T-helper 2 cell treated with Interferon-gamma antibody and Interleukin-4, amounts not matched to agents 5 μg/mL and 100 μg/mL, for 36 hours (primary cell): ENCODE data around the gene TMC5.

Source experiments
- DNase-seq: peaks from one replicate; pipeline ENCODE4 v3.0.0; 2021; ENCODE audit warnings: low spot score
- H3K27ac Mint-ChIP-seq: one replicate; pipeline ENCODE4 v1.8.0; 2021; ENCODE audit warnings: mild to moderate bottlenecking, mixed read lengths
- H3K27me3 Mint-ChIP-seq: one replicate; pipeline ENCODE4 v1.8.0; 2021; ENCODE audit warnings: low read depth, mixed read lengths
- H3K36me3 Mint-ChIP-seq: one replicate; pipeline ENCODE4 v1.8.0; 2021; ENCODE audit warnings: low read depth, mixed read lengths
- H3K4me1 Mint-ChIP-seq: one replicate; pipeline ENCODE4 v1.8.0; 2021; ENCODE audit warnings: low read depth, mixed read lengths
- H3K4me3 Mint-ChIP-seq: one replicate; pipeline ENCODE4 v1.8.0; 2022; ENCODE audit warnings: mild to moderate bottlenecking, moderate library complexity, mixed read lengths
- H3K9me3 Mint-ChIP-seq: one replicate; pipeline ENCODE4 v1.8.0; 2021; ENCODE audit warnings: mixed read lengths

TMC5 gene

DNA sequence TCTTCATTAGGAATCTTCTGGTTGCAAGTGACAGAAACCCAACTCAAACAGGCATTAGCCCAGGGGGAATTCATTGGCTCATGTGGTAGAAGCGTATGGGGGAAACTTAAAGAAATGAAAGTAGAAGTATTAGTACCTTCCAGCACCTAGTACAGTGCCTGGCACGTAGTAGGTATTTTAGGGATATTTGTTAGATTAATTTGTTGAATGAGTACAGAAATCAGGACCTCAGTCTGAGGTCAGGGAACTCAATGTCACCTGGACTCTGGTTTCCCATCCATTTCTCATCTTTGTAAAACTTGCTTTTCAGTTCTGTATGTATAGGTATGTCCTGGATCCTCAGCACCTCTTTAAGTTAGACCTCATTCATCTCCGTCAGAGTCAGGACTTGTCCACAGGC lies 32.5 kb downstream of the TMC5 start:
- no peak for DNase-seq
- Mint-ChIP-seq H3K36me3 (no peaks in the 10 kb centered on the region), H3K4me1 (no peaks in the 10 kb centered on the region), H3K4me3 (no peak overlapping the region), H3K27me3 (no peaks in the 10 kb centered on the region), H3K9me3 (no peaks in the 10 kb centered on the region), H3K27ac (no peak overlapping the region)

DNA sequence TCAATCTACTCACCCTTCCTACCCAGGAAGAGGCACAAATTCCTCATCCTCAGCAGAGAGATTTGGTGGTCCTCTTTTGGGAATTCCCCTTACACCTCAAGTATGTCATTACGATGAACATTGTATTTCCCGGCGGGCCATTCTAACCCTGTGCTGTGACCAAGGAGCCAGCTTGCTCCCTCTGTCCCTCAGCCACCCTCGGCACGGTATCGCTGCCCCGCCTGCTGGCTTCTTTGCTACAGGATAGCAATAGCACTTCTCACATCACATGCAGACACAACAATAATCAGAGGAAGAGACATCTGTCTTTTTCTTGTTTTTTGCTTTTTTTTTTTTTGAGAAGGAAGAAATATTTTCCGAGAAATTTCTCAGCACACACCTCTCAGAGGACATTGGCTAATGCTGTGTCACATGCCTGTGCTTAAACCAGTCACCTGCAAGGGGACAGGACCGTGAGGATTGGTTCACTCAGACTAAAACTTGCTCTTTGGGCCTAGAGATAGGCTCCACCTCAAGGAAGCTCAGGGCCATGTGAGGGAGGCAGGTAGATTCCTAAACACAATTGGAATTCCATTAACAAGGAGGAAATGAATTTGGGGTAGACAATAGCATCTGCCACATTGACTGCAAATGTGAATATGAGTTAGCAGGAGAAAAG lies 41.2 kb downstream of the TMC5 start:
- Mint-ChIP-seq H3K27ac (no peak overlapping the region), H3K9me3 (no peaks in the 10 kb centered on the region), H3K4me1 (no peaks in the 10 kb centered on the region), H3K27me3 (peaks cover 9% of the 10 kb centered on the region), H3K36me3 (no peaks in the 10 kb centered on the region), H3K4me3 (no peak overlapping the region)
- no peak for DNase-seq

DNA sequence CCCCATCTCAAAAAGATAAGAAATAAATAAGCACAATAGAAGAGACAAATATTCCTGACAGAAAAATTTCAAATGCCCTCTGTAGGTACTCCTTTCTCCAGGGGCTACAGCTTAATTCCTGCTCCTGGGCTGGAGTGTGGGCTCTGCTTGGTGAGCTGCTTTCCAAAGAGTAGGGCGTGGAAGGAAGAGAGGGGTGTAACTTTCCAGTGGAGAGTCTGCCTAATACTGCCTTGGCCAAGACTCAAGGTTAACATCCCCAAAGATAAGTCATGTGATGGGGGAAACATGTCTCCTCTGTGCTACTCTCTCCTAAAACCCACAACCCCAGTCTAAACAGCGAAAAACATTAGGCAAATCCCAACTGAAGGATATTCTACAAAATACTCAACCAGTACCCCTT lies 42.7 kb downstream of the TMC5 start:
- Mint-ChIP-seq H3K9me3 (no peaks in the 10 kb centered on the region), H3K4me1 (no peaks in the 10 kb centered on the region), H3K27me3 (peaks cover 9% of the 10 kb centered on the region), H3K27ac (no peak overlapping the region), H3K4me3 (no peak overlapping the region), H3K36me3 (no peaks in the 10 kb centered on the region)
- DNase-seq, result no peak

DNA sequence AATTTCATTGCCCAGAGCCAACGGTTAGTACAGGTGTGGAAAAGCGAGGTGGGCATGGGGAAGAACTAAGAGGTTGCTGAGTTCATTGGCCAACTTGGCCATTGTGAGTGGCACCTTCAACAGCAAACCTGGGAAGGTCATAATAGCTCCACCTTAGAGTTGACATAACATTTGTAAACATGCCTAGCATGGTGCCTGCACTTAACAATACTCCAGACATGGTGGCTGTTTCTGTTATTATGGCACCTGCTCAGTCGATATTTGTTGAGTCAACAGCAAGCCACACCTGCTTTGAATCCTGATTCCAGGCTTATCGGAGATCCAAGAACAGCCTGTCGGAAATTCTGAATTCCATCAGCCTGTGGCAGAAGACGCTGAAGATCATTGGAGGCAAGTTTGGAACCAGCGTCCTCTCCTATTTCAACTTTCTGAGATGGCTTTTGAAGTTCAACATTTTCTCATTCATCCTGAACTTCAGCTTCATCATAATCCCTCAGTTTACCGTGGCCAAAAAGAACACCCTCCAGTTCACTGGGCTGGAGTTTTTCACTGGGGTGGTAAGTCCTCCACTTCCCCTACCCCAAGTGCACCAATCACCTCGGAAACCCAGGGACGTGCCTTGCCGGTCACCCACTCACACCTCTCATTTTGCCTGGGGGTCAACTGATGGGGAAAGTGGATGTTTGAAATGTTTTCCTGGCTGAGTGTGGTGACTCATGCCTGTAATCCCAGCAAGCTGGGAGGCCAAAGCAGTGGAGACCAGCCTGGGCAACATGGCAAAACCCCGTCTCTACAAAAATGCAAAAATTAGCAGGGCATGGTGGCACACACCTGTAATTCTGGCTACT lies 46.0 kb downstream of the TMC5 start:
- DNase-seq, result no peak
- peaks cover 7% of the 10 kb centered on the region for H3K27me3 Mint-ChIP-seq
- no peaks in the 10 kb centered on the region for H3K9me3 Mint-ChIP-seq
- no peak overlapping the region for H3K27ac Mint-ChIP-seq
- H3K4me3 Mint-ChIP-seq, result no peak overlapping the region
- H3K4me1 Mint-ChIP-seq, result no peaks in the 10 kb centered on the region
- no peaks in the 10 kb centered on the region for H3K36me3 Mint-ChIP-seq

DNA sequence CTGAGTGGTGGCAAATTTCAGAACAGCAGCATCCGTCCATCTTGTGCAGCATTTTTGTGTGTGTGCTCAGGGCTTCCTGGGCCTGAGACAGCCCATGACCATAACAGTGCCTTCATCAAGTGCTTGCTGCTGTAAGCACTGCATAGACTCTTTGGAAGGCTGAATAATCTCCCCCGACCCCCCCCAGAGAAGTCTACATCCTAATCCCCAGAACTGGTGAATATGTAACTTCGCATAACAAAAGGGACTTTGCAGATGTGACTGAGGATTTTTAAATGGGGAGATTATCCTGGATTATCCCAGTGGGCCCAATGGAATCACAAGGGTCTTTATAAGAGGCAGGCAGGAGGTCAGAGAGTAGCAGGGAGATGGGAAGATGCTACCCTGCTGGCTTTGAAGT lies 50.6 kb downstream of the TMC5 start:
- no peaks in the 10 kb centered on the region for H3K27me3 Mint-ChIP-seq
- no peak for DNase-seq
- H3K9me3 Mint-ChIP-seq, result no peaks in the 10 kb centered on the region
- H3K4me1 Mint-ChIP-seq, result no peaks in the 10 kb centered on the region
- H3K4me3 Mint-ChIP-seq, result no peak overlapping the region
- no peak overlapping the region for H3K27ac Mint-ChIP-seq
- H3K36me3 Mint-ChIP-seq, result no peaks in the 10 kb centered on the region

DNA sequence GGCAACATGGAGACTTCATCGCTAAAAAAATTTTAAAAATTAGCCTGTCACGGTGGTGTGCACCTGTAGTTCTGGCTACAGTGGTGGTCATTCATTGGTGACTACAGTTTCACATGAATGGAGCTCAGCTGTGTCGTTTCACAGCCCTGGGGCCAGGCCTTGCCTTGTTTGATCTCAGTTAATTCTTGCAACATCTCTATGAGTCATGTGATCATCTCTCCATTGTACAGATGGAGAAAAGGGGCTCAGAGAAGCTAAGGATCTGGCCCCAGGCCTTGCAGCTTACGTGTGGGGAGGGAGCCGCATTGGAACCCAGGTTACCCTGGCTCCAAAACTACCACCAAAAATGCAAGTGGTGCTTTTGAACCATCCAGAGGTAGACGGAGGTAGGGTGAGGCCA lies 54.8 kb downstream of the TMC5 start:
- Mint-ChIP-seq H3K4me1 (no peaks in the 10 kb centered on the region), H3K36me3 (no peaks in the 10 kb centered on the region), H3K27me3 (no peaks in the 10 kb centered on the region), H3K4me3 (no peak overlapping the region), H3K9me3 (no peaks in the 10 kb centered on the region), H3K27ac (no peak overlapping the region)
- DNase-seq, result no peak

DNA sequence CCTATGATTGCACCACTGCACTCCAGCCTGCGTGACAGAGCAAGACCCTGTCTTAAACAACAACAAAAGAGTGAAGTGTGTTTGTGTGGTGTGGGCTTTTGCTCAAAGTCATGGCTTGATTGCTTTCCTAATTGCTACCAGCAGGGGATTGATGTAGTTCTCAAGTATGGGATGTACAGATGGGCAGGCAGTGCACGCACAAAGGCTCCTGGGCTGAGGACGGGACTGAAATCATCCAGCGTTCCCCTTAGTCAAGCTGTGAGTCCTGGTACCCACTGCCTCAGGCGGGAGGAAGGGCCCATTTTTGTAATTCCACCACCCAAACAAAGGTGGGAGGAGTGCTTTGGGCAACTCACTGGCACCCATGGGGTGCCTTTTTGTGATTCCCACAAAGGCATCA lies 56.9 kb downstream of the TMC5 start:
- H3K9me3 Mint-ChIP-seq, result no peaks in the 10 kb centered on the region
- no peaks in the 10 kb centered on the region for H3K4me1 Mint-ChIP-seq
- no peak for DNase-seq
- no peak overlapping the region for H3K4me3 Mint-ChIP-seq
- no peaks in the 10 kb centered on the region for H3K36me3 Mint-ChIP-seq
- no peak overlapping the region for H3K27ac Mint-ChIP-seq
- H3K27me3 Mint-ChIP-seq, result peaks cover 5% of the 10 kb centered on the region

DNA sequence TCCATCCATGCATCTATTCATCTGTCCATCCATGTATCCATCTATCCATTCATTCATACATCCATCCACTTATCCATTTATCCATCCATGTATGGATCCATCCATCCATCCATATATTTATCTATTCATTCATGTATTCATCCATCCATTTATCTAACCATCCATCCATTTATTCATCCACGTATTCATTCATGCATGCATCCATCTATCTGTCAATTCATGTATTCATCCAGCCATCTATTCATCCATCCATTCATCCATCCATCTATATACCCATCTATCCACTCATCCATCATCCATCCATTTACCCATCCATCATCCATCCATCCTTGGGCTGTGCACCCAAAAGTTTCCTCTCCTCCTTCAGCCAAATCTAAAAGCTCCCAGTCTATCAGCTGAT lies 60.8 kb downstream of the TMC5 start:
- Mint-ChIP-seq H3K36me3 (no peaks in the 10 kb centered on the region), H3K9me3 (no peaks in the 10 kb centered on the region), H3K27me3 (peaks cover 5% of the 10 kb centered on the region), H3K4me1 (no peaks in the 10 kb centered on the region), H3K27ac (no peak overlapping the region), H3K4me3 (no peak overlapping the region)
- DNase-seq, result no peak

DNA sequence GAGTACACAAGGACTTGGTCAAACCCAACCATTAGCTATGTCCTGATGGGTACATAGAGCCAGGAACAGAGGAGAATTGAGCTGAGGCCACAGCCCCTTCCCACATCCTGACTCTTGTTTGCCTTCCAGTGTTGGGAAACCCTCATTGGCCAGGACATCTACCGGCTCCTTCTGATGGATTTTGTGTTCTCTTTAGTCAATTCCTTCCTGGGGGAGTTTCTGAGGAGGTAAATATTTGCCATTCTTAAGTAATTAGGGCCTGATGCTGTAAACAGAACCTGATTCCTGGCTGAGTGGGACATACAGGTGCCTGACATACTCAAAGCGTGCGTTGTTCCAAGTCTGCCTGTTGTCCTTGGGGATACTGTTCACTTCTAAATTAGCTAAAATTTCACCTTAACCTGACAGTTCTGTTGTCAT lies 61.6 kb downstream of the TMC5 start:
- DNase-seq, result no peak
- Mint-ChIP-seq H3K9me3 (no peaks in the 10 kb centered on the region), H3K4me3 (no peak overlapping the region), H3K36me3 (no peaks in the 10 kb centered on the region), H3K27me3 (peaks cover 5% of the 10 kb centered on the region), H3K27ac (no peak overlapping the region), H3K4me1 (no peaks in the 10 kb centered on the region)

DNA sequence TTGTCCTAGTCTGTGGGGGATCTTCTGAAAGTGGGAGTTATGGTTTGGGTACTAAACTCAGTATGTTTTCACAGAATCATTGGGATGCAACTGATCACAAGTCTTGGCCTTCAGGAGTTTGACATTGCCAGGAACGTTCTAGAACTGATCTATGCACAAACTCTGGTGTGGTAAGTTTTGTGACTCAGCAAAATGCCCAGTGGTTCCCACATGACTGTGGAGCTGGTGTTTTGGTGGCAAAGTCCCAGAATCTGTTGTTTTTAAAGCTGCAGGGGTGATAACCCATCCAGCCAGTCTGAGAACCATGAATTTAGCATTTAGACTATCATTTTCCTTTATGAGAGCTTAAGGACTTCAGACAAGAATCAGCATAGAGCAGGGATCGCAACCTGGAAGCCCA lies 63.6 kb downstream of the TMC5 start:
- no peaks in the 10 kb centered on the region for H3K36me3 Mint-ChIP-seq
- no peak overlapping the region for H3K27ac Mint-ChIP-seq
- no peaks in the 10 kb centered on the region for H3K4me1 Mint-ChIP-seq
- peaks cover 5% of the 10 kb centered on the region for H3K27me3 Mint-ChIP-seq
- H3K4me3 Mint-ChIP-seq, result no peak overlapping the region
- no peak for DNase-seq
- no peaks in the 10 kb centered on the region for H3K9me3 Mint-ChIP-seq

DNA sequence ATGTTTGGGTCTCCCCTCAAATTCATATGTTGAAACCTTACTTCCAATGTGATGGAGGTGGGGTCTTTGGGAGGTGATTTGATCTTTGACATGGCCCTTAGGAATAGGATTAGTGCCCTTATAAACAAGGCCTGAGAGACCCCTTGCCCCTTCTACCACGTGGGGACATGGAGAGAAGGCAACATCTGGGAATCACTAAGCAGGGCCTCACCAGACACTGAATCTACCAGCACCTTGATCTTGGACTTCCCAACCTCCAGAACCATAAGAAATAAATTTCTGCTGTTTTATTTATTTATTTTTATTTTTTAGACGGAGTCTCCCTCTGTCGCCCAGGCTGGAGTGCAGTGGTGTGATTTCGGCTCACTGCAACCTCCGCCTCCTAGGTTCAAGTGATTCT lies 64.1 kb downstream of the TMC5 start:
- Mint-ChIP-seq H3K36me3 (no peaks in the 10 kb centered on the region), H3K4me1 (no peaks in the 10 kb centered on the region), H3K9me3 (no peaks in the 10 kb centered on the region), H3K27me3 (peaks cover 5% of the 10 kb centered on the region), H3K27ac (no peak overlapping the region), H3K4me3 (no peak overlapping the region)
- DNase-seq, result no peak

DNA sequence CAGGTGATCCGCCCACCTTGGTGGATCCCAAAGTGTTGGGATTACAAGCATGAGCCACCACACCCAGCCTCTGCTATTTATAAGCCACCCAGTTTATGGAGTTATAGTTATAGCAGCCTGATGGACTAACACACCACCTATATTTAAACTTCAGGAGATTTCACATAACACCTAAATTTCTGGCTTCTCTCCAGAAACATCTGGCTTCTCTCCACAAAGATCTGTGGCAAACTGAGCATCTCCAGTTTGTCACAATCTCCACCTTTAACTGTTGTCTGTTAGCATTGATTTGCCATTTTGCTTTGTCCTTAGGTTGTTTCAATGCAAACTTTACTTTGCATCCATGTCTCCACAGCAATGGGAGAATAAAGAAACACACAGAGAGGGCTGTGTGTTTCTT lies 64.6 kb downstream of the TMC5 start:
- no peak for DNase-seq
- no peaks in the 10 kb centered on the region for H3K36me3 Mint-ChIP-seq
- H3K27me3 Mint-ChIP-seq, result peaks cover 5% of the 10 kb centered on the region
- no peaks in the 10 kb centered on the region for H3K4me1 Mint-ChIP-seq
- no peak overlapping the region for H3K27ac Mint-ChIP-seq
- H3K4me3 Mint-ChIP-seq, result no peak overlapping the region
- no peaks in the 10 kb centered on the region for H3K9me3 Mint-ChIP-seq

DNA sequence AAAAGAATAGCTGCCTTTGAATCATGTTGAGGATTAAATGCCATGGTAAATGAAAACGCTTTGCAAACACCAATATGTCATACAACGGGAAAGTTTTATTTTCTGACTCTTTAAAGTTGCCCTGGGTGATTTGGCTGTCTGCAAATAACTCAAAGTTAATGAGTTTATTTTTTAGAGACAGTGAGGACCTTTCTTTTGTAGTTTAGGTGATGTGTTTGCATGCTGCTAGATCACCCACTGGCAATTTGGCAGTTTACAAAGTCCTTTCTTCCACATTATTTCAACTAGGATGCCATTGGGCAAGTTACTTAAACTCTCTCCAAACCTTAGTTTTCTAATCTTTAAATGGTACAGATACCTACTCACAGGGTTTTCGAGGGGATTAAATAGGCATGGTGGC lies 66.4 kb downstream of the TMC5 start:
- H3K36me3 Mint-ChIP-seq, result no peaks in the 10 kb centered on the region
- H3K9me3 Mint-ChIP-seq, result no peaks in the 10 kb centered on the region
- no peaks in the 10 kb centered on the region for H3K4me1 Mint-ChIP-seq
- H3K27me3 Mint-ChIP-seq, result no peaks in the 10 kb centered on the region
- no peak overlapping the region for H3K4me3 Mint-ChIP-seq
- H3K27ac Mint-ChIP-seq, result no peak overlapping the region
- DNase-seq, result no peak

DNA sequence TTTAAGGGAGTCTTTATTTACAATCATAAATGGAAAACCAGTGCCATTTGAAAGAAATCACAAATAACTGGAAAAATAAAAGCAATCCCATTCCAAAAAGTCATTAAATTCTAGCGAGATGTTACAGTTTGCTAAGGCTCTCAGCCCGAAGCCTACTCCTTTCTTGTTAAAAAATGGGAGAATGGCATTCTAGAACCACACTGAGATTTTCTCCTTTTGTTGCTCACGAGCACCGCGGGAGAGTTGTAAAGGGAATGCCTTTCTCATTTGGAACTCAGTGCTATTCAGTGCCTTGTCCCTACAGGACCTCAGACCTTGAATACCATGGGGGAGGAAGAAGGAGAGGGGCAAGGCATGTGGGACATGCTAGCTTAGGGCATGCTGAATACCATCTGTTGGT lies 67.9 kb downstream of the TMC5 start:
- no peak overlapping the region for H3K27ac Mint-ChIP-seq
- no peaks in the 10 kb centered on the region for H3K27me3 Mint-ChIP-seq

DNA sequence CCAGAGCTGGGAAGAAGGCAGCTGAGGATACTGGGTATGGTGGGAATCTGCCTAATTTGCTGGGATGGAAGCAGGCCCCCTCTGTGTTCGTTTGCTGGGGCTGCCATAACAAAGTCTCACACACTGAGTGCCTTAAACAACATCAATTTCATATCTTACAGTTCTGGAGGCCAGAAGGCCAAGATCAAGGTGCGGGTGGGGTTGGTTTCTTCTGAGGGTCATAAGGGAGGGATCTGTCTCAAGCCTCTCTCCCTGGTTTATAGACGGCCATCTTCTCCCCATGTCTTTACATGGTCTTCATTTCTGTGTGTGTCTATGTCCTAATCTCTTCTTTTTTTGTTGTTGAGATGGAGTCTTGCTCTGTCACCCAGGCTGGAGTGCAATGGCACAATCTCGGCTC lies 68.4 kb downstream of the TMC5 start:
- DNase-seq, result no peak
- H3K36me3 Mint-ChIP-seq, result no peaks in the 10 kb centered on the region
- no peaks in the 10 kb centered on the region for H3K4me1 Mint-ChIP-seq
- H3K27ac Mint-ChIP-seq, result no peak overlapping the region
- no peaks in the 10 kb centered on the region for H3K9me3 Mint-ChIP-seq
- H3K4me3 Mint-ChIP-seq, result no peak overlapping the region
- no peaks in the 10 kb centered on the region for H3K27me3 Mint-ChIP-seq

More for the DNA sequence above, 67.9 kb downstream of the TMC5 start:
- Mint-ChIP-seq H3K4me3 (no peak overlapping the region), H3K36me3 (no peaks in the 10 kb centered on the region), H3K4me1 (no peaks in the 10 kb centered on the region), H3K9me3 (no peaks in the 10 kb centered on the region)
- DNase-seq, result no peak
